GM18498 (cell line): Measurements from ENCODE around the gene TMX4.

Experiments used
- ATAC-seq: cut with Tn5 transposase; IDR thresholded peaks from one replicate; pipeline ENCODE4 v1.9.1; 2021; ENCODE audit warnings: mild to moderate bottlenecking, moderate library complexity; ENCODE audit not compliant: unreplicated experiment

The TMX4 gene

DNA sequence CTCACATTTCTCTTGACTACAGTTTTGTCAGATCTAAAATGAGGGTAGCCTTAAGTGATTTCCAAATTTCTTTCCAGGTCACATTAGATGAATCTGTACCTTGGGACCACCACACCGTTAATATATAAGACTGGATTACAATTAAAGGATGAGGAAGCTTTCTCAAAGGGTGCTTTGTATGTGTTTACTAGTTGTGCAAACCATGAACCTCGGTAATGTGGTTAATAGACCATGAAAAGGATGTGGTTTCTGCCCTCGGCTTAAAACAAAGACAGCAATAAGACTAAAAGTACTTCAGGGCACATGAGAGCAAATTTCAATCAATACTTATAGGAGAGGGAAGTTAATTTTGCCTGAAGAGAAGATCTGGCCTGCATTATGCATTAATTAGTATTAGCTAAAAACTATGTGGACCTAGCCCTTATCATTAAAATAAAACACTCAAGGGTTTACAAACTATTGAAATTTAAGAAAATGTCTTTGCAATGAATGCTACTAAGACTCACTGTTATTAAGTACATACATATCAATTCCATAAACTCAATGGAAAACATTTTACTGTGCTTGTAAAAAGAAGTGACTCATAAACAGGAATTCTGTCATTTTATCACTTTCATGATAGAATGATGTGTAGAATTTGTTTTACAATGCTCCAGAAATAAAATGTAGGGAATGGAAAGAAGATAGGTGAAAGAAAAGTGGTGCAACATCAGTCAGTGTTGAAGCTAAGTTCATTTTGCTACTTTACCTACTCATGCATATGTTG lies 936 bp upstream of the TMX4 start:
- peak; percentile 44 for ATAC-seq

DNA sequence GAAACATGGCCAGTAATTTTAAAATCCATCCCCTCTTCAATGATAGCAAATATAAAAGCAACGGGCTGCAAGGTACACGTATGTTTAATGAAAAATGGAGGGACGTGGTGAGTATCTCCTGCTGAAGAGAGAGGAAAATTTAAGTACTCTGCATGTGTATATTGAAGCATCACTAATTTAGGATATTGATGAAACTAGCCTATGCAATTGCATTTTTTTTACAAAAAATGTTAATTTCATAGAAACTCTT lies 362 bp upstream of the TMX4 start:
- no peak for ATAC-seq

DNA sequence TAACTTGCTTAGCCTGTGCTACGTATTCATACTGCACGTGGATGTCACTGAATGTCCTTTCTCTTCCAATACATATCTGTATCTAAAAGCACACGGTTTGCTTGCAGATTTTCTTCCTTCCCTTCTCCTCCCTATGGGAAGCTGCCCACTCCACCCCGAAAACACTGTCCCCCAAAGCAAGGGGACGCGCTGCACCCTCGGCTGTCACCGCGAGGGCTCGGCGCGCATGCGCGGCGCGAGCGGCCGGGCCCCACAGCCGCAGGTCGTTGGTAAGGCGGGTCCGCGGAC lies 659 bp downstream of the TMX4 start:
- ATAC-seq = peak; percentile 73

DNA sequence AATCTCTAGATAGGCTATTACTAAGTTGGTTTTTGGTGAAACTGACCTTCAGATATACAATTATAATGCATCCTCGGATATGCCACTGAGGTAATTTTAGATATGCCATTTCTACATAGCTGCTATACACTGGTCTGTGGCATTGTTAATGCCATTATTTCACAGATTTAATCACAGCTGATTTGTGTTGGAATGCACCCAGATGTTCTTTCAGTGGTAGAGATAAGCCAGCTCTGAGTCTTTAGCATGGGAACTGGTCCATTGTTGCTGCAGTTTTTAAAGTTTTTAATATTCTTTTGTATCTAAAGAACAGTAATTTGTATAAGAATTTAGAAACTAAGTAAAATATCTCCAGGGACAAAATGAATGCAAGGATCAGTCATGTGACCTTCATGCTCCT lies 6.8 kb downstream of the TMX4 start:
- ATAC-seq = no peak

DNA sequence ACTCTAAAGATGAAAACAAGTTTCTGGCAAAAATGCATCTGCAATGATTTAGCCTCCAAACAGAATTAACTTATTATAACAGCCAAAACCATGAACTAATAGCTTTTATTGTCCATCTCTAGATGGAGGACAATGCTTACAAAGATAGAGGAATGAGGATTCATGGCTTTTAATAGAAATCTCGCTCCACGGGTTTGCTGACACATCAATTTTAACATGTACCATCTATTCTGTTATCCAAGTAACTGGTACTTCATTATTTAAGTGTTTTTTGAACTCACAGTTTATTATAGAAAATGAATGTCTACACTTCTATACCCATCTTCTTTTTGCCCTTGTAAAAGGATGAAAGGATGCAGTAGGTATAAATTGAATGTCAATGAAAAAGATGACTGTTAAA lies 10.8 kb downstream of the TMX4 start:
- ATAC-seq = no peak

DNA sequence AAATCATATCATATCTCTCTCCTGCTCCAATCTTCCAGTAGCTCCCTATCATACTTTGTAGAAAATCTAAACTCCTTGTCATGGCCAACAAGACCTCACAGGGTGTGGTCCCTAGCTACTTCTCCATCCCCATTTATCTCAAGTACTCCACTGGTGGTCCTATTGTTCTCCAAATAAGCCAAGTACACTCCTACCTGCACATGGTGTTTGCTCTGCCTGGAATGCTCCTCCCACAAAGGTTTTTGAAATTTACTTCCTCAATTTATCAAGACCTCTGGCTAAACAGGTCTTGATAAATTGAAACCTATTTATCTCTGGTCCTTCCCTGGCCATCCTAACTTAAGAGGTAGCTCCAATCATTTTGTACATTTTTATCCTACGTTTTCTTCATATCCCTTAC lies 12.1 kb downstream of the TMX4 start:
- ATAC-seq = no peak

DNA sequence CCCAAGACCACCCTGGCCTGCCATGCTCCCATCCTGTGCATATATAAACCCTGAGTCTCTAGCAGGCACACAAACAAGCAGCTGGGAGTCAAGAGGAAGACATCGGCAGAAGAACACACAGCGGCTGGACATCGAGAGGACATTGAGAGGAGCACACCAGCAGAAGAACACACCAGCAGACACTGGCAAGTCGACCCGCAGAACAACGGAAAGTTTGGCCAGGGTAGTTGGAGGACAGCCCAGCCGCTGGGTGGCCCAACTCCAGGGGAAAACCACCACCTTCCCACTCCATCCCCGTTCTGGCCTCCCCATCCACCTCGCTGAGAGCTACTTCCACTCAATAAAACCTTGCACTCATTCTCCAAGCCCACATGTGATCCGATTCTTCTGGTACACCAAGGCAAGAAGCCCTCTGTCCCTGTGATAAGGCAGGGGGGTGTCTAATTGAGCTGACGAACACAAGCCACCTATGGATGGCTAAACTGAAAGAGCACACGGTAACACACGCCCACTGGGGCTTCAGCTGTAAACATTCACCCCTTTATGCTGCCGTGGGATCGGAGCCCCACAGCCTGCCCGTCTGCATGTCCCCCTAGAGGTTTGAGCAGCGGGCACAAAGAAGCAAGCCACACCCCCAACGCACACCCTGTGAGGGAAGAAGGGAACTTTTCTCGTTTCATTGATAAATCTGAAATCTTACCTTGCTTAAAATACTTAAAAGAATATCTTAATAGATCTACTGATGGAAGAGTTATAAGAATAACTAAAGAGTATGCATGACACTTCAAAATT lies 13.8 kb downstream of the TMX4 start:
- no peak for ATAC-seq

DNA sequence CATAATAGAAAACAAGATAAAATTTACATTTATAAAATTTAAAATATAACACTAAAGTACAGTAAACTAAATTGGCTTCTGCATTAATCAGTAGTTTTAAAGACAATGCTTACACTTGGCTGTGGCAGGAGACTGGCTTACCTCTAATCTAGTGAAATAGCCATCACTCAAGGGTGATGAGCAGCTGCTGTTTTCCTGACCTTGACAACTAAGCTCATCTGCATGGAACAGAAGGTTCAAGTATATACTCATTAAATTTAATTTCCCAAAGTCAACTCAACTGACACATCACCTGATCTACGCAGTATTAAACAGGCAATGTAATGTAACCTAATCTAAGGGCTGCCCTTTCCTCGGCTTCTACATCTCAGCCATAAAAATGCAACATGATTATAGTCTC lies 14.5 kb downstream of the TMX4 start:
- no peak for ATAC-seq

DNA sequence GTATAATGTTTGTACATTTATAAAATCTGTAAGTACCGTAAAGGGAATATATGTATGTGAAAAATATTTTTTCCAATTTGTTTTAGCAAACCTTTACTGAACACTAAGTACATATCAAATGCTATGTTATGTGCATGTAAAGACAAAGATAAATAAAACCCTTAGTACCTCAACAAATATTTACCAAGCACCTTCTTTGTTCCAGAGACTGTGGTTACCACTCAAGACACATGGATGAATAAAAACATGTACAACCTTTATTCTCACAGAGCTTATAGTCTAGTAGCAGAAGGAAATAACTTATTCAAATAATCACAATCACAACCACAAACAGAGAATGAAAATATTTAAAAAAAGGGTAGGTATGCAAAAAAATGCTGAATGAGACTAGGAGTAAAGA lies 17.5 kb downstream of the TMX4 start:
- no peak for ATAC-seq

DNA sequence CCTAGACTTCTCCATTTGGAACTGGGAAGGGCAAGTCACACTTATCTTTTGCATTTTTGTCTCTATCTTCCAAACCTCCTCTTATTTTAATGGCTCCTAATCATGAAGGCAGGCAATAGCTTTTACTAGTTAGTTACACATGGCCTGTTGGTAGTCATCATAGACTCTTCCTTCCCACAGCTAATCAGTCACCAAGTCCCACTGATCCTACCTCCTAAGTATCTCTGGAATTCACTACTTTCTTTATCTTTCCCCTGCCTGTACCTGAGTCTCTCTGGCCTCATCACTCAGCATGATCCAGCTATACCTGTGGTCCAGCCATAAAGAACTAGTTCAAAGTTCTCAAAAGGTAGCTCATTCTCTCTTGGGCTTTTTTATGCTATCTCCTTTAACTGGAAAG lies 18.8 kb downstream of the TMX4 start:
- no peak for ATAC-seq

DNA sequence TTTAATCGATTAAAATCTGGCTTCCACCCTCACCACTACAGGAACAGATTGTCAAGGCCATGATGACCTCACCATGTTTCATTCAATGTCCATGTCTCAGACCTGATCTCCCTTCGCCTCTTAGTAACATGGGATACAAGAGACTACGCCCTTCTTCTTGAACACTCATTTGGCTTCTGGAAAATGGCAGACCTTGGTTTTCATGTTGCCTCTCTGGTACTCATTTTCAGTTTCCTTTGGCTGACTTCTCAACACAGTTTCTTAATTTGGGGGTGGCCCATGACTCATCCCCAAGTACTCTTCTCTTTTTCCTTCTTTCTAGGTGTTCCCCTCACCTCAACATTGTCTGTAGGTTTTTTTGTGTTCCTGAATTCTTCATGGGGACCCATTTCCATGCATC lies 22.7 kb downstream of the TMX4 start:
- no peak for ATAC-seq

DNA sequence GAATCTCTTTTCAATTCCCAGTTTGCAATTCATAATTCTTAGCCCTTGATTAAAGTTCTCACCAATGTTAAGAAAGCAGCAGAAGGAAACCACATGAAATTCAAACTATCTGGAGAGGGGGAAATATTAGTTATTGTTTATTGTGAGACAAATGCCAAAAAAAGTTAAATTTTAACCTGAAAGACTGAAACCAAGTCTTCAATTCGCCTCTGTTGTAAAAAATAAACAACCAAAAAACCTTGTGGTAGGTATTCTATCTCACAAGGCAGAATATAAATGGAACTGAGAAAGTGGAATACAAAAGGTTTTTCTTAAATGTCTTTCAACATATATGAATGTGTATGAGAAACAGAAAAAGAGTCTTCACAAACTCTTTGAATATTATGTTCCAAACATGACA lies 24.8 kb downstream of the TMX4 start:
- ATAC-seq = peak; percentile 40

DNA sequence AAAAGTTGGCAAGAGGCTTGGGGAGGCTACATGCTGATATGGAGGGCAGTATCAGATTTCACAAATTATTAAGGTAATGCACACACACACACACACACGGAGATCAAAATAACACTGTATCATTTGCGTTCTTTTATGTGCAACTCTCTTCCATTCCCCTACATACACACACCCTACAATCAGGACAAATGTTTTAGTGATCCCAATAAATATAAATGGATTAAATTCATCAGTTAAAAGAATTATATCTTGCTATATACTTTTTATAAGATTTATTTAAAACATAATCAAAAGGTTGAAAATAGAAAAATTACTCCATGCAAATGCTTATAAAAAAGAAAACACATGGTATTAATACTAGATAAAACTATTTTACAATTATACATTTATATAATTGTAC lies 25.9 kb downstream of the TMX4 start:
- ATAC-seq = no peak

DNA sequence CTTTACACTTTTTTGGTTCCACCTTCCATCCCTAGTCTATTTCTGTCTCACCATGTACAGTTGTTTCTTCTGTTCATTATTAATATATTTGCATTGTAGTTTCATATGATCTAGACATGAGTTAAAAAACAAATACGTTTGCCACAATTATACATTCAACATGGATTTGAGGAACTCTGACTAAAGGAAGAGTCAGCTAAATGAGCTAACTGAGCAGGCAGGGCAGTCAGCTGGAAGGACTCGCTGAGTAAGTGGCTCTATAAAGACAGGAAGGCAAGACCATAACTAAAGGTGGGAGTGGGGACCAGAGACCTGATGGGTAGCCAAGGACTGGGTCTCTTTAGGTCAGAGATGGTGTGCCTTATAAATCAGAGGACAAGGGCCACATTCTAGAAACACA lies 26.3 kb downstream of the TMX4 start:
- no peak for ATAC-seq

DNA sequence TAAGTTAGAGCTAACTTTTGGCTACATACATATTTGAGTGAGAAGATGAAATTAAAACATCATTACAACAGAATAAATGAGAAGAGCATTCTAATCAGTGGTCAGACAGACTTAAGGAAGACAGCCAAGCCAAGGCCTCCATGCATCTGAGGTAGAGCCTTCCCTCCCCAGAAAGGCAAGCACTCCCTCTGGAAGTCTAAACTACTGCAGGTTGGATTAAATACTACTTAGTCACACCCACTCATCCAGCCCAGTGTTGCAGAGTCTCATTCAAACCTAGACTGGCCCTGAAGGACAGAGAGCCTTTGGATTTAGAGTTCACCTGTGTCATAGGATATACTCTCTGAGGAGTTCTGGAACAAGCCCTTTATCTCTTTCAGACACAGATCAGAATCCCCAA lies 29.2 kb downstream of the TMX4 start:
- ATAC-seq = no peak

DNA sequence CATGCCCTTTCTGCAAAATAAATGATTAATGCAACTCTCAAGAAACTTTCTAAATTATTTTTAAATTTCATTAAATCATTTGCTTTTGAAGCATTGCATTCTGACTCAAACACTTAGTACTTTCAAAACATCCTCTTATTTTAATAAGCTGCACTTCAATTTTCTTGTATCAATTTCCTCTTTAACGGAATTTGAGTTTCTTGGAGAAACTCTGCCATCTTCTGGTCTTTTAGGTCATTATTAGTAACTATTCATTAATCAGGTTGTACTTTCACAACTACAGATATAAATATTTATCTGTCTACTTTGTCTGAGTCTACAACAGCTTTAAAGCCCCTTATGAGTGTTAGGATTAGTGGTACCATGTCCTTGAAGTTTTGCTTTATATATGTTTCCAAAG lies 30.2 kb downstream of the TMX4 start:
- no peak for ATAC-seq

DNA sequence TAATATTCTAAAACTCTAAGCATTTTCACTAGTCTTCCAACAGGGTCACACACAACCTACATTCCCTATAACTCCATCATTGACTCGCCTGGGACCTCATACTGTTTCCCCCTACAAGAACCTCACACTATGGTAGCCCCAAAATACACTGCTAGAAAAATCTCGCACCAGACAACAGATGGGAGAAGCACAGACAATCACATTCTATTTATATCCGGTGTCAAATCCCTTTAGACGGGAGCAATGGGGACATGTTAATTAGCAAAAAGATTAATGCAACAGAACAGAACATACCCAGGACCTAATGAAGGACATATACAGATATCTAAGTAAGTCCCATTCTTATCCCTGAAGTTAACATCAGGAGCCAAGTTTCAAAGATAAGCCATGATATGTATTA lies 33.6 kb downstream of the TMX4 start:
- ATAC-seq = no peak

DNA sequence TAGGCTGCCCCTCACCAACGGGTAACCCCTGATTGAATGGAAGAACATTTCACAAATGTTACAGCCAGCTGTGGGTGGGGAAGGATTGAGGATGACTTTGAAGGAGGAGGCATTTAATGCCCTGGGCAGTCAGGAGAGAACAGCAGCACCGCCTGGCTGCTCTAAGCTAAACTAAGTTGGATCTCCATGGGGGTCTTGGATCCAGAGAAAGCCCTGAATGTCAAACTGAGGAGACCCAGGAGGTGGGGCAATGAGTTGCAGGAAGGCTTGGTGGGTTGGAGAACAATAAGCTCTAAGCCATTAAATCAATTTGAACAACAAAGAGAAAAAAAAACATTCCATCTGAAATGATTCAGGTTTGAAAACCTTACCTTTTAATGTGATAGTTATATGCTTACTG lies 35.4 kb downstream of the TMX4 start:
- no peak for ATAC-seq

DNA sequence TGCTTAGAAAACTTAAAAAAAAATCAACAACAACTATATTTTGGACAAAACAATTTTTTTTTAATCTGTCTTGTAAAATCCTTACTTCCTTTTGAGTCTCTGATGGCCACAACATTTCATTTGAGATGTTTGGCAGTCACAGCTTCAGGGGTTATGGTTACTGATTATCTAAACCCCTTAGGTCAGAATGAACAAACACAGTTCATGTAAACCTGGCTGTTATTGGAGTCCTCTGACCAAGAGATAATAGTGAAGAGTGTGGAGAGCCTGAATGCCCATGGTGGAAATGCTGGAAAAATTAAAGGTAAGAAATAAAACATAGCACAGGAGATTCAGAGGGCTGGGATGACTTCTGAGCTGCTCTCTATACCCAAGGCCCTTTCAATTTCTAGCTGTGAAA lies 38.2 kb downstream of the TMX4 start:
- no peak for ATAC-seq

DNA sequence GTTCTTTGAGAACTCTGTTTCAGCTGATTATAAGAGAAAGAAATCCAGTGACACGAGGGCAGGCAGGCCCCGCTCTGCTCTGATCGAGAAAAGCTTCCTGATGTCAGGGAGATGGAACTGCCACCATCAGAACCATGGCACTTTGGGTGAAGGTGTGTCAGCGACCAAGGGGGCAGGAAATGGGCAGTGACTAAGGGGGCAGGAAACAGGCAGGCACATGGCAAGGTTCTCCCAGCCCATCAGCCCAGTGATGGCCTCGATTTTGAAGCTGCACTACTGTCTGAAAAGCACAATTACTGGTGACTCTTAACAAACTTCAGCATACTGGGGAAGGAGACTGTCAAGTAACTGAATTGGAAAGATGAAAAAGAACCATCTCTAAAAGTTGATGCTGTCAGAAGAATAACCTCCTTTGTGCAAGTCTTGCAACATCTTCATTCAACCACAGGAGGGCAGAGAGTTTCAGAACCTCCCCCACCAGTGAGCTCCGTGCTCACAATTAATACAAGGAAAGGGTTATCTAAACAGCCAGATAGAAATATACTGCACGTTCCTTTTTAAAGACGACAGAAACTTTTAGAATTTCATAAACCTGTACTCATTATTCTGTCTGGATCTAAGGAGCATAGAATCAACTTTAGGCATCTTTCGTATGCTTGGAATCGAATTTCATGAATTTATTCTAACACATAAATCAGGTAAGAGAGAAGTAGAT lies 39.1 kb downstream of the TMX4 start:
- peak; percentile 83 for ATAC-seq

DNA sequence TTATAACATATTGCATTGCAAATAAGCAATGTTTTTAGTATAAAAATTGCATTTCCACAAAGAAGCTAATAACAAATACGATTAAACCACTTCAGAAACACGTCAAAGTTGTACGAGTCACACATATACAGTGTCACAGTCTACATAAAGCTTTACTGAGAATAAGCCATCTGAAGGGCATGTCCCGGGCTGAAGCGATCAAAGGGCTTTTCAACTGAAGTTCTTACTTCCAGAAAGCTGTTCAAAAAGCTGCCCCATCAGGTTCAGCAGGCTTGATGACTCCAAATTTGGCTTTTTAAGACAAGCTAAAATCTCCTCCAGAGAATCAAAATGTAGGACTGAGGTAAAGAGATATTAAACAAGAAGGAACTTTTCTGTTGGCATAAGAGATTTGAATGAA lies 41.9 kb downstream of the TMX4 start:
- no peak for ATAC-seq

DNA sequence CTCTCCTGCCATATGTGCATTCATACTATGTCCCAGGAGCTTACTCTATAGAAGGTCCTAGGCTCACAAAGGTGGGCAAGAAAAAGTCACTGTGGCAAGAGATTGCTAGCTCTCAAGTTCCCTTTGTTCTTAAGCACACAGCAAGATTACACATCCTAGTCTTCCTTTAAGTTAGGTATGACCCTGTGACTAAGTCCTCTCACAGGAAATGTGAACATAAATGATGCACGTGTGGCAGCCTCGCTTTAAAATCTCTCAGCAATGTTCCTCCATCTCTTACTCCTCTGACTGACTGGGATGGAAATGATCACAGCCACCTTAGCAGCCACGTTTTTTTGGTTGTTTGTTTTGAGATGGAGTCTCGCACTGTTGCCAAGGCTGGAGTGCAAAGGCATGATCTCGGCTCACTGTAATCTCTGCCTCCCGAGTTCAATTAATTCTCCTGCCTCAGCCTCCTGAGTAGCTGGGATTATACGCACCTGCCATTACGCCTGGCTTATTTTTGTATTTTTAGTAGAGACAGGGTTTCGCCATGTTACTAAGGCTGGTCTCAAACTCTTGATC lies 43.6 kb downstream of the TMX4 start:
- no peak for ATAC-seq
